HEK293 (cell line): ENCODE measurements around the gene DLGAP4.

ENCODE experiments used
- CTCF ChIA-PET: fragments of 350-600 bp; formaldehyde crosslinking; extraction: SDS; loops from one replicate; lab custom pipeline; 2021; ENCODE audit warnings: antibody characterized with exemption; lab: Yijun Ruan, JAX
- POLR2A ChIA-PET: fragments of 300-600 bp; formaldehyde crosslinking; extraction: SDS; loops from one replicate; lab custom pipeline; 2020; ENCODE audit warnings: antibody characterized with exemption, inconsistent platforms; lab: Yijun Ruan, JAX
- H3K27ac ChIP-seq: fragments of 200-500 bp; sonication (Bioruptor generic); 2 replicates; pipeline ENCODE4 v1.5.1; 2014; ENCODE audit warnings: low read depth, low read length, control low read depth, inconsistent platforms; ENCODE audit errors: extremely low read depth
- H3K36me3 ChIP-seq, 2 experiments: fragments of 200-500 bp in 1 of 2; sonication (Bioruptor generic) in 1 of 2; 1 replicate in 1 of 2; 2 replicates in 1 of 2; pipeline ENCODE4 v1.5.1; 2014 to 2017; ENCODE audit warnings: inconsistent platforms in 2 of 2, low read length in 2 of 2; ENCODE audit not compliant: control insufficient read depth in 2 of 2, insufficient read depth in 1 of 2
- H3K4me1 ChIP-seq: fragments of 200-500 bp; sonication (Bioruptor generic); 2 replicates; pipeline ENCODE4 v1.5.1; 2014; ENCODE audit warnings: mild to moderate bottlenecking, low read length, inconsistent platforms; ENCODE audit not compliant: control insufficient read depth, insufficient read depth
- H3K4me3 ChIP-seq: 2 replicates; pipeline ENCODE4 v1.5.1; 2011; ENCODE audit warnings: low read depth, mild to moderate bottlenecking, control low read depth, low read length, moderate library complexity
- H3K9me3 ChIP-seq: fragments of 200-500 bp; sonication (Bioruptor generic); 2 replicates; pipeline ENCODE4 v1.5.1; 2014; ENCODE audit warnings: low read depth, low read length, inconsistent platforms; ENCODE audit not compliant: control insufficient read depth, insufficient read depth
- GLIS2 ChIP-seq: fragments of 450-650 bp; formaldehyde crosslinking; IDR thresholded peaks from 2 replicates; pipeline ENCODE4 v1.5.1; 2016; ENCODE audit warnings: missing biosample characterization, missing genetic modification characterization
- HOXA7 ChIP-seq: sonication (generic); formaldehyde crosslinking; IDR thresholded peaks from 2 replicates; pipeline ENCODE4 v1.8.1; 2022; ENCODE audit warnings: missing genetic modification reagents, borderline replicate concordance
- SP2 ChIP-seq: fragments of 450-650 bp; formaldehyde crosslinking; IDR thresholded peaks from 2 replicates; pipeline ENCODE4 v1.5.1; 2016; ENCODE audit warnings: missing biosample characterization, missing genetic modification characterization
- ZNF449 ChIP-seq: fragments of 450-650 bp; formaldehyde crosslinking; IDR thresholded peaks from 2 replicates; pipeline ENCODE4 v1.5.1; 2017; ENCODE audit warnings: missing biosample characterization, mild to moderate bottlenecking, missing genetic modification characterization, moderate library complexity
- ZNF521 ChIP-seq: fragments of 450-650 bp; formaldehyde crosslinking; IDR thresholded peaks from 2 replicates; pipeline ENCODE4 v1.5.1; 2017; ENCODE audit warnings: missing biosample characterization, mild to moderate bottlenecking, missing genetic modification characterization
- ZNF571 ChIP-seq: fragments of 450-650 bp; formaldehyde crosslinking; IDR thresholded peaks from 2 replicates; pipeline ENCODE4 v1.5.0; 2017; ENCODE audit warnings: missing biosample characterization, missing genetic modification characterization

DLGAP4 gene

DNA sequence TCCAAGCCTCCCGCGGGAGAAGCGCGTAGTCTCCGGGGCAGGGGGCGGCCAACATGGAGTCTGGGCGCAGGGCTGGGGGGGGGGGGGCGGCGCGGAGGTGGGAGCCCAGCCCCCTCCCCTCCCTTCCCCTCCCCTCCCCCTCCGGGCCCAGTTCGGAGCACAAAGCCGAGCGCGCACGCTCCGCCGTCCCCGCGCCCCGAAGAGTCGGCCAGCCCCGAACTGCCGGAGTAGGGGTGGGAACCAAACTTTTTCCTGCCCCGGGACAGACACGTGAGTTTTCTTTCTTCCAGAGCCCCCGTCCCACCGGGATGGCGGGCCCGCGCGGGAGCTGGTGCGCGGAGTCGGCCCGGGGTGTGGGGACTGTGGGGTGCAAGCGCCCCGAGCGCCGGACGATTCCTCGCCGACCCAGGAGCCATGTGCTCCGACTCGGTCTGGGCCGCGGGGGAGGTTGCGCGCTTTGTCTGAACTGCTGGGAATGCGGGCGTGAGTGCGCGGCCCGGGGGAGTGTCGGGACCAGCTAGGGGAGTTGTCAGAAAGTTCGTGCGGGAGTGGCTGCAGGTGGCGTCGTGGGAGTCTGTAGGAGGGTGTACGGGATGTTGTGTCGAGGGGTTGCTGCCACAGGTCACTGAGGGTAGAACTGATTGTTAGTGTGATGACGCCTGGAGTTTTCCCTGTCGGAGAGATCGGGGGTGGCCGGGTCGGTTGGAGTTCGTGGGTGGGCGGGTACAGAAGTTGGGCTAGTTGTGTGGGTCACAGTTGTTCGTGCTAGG, 268.4 kb downstream of the DLGAP4 start (continued):
- TF ChIP-seq ZNF449 (tag by site-specific recombination) (no peak), GLIS2 (tag by site-specific recombination) (peak; percentile 98), HOXA7 (CRISPR knock-in tag) (no peak), ZNF571 (no peak)

DNA sequence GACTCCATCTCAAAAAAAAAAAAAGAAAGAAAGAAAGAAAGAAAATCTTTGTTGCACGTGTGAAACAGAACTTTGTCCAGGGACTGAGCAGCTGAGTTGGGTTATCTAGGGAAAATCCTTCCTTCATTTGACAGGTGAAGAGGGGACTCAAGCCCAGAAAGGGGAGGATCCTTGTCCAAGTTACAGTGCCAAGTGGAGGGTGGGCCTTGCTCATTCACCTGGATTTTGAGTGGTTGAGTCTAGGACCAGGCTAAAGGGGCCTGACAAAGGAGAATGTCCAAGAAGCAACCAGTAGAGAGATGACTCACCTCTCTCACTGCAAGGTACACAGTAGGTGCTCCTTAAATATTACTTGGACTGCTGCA, 269.9 kb downstream of the DLGAP4 start:
- no peak overlapping the region; the same call in 1 of the 2 replicates for H3K27ac ChIP-seq
- H3K4me1 ChIP-seq: peaks cover 4% of the 10 kb centered on the region; the same call in 1 of the 2 replicates
- POLR2A ChIA-PET: interaction anchor here (0.6 to 1.1 kb wide), 4 partner anchors 9 to 111 kb away, joined by 3 to 6 read pairs (median 3); partner anchors contain the start of gene RAB5IF
- H3K9me3 ChIP-seq: no peaks in the 10 kb centered on the region
- H3K36me3 ChIP-seq: peaks cover 6 to 27% of the 10 kb centered on the region in 2 experiments; a peak in 2 of 3 replicates
- TF ChIP-seq SP2 (tag by site-specific recombination) (0 out of 2 replicates have a peak, but pooled peaks have one; percentile 16), ZNF521 (no peak)
- TF ChIP-seq, all 188 proteins: peak for 1
- H3K4me3 ChIP-seq: no peak overlapping the region
- CTCF ChIA-PET: interaction anchor here (0.6 to 2.1 kb wide), 5 partner anchors 19 to 418 kb away, joined by 3 to 11 read pairs (median 3); partner anchors contain the start of gene RAB5IF
